ENCODE data around the gene VPS33A.

GRCh38 chr12:122250536-122250935 lies 15.8 kb downstream of the VPS33A start:
- TF ChIP-seq CREB1 (CRISPR knock-in tag; IDR thresholded peaks at IDR 0.05) (no peak), CTCF (IDR thresholded peaks at IDR 0.05) (no peak), CBFB (CRISPR knock-in tag; IDR thresholded peaks at IDR 0.05; ENCODE audit: low read depth) (no peak), ESRRA (CRISPR knock-in tag; IDR thresholded peaks at IDR 0.05; ENCODE audit: borderline replicate concordance) (no peak), NFYB (CRISPR knock-in tag; conservative IDR thresholded peaks at IDR 0.05; ENCODE audit: low read depth) (no peak), FOXP1 (CRISPR knock-in tag; IDR thresholded peaks at IDR 0.05; ENCODE audit: borderline replicate concordance) (no peak)
- TF ChIP-seq, protein P1, sequence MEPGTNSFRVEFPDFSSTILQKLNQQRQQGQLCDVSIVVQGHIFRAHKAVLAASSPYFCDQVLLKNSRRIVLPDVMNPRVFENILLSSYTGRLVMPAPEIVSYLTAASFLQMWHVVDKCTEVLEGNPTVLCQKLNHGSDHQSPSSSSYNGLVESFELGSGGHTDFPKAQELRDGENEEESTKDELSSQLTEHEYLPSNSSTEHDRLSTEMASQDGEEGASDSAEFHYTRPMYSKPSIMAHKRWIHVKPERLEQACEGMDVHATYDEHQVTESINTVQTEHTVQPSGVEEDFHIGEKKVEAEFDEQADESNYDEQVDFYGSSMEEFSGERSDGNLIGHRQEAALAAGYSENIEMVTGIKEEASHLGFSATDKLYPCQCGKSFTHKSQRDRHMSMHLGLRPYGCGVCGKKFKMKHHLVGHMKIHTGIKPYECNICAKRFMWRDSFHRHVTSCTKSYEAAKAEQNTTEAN (CRISPR knock-in tag; IDR thresholded peaks at IDR 0.05), result no peak
